Activated B cell treated with CpG ODN at 0.5 μM for 24 hours (primary cell): ENCODE data around the gene ELAC2. TPM values are rescaled to one million over a fixed set of nuclear protein-coding genes. Genes with fewer than 3 reads are reported as not detected.

ENCODE experiments used
- ATAC-seq: fragments of 200-7000 bp; cut with Tn5 transposase; one replicate; pipeline ENCODE4 v1.10.0; 2021; ENCODE audit warnings: low read depth, mild to moderate bottlenecking, moderate library complexity
- CTCF ChIA-PET: fragments of 350-600 bp; sonication (Branson Sonifier 250); formaldehyde crosslinking; loops from one replicate; lab custom pipeline; 2021; ENCODE audit warnings: antibody characterized with exemption; lab: Charles Lee
- POLR2A ChIA-PET: fragments of 350-600 bp; sonication (Branson Sonifier 250); formaldehyde crosslinking; loops from one replicate; lab custom pipeline; 2021; ENCODE audit warnings: antibody characterized with exemption; lab: Charles Lee
- DNase-seq: peaks from one replicate; pipeline ENCODE4 v3.0.0; 2022
- H3K27ac Mint-ChIP-seq: one replicate; pipeline ENCODE4 v1.8.0; 2020; ENCODE audit warnings: mixed read lengths
- H3K27me3 Mint-ChIP-seq: one replicate; pipeline ENCODE4 v1.8.0; 2021; ENCODE audit warnings: mixed read lengths
- H3K36me3 Mint-ChIP-seq: one replicate; pipeline ENCODE4 v1.8.0; 2021; ENCODE audit warnings: low read depth, mixed read lengths
- H3K4me1 Mint-ChIP-seq: one replicate; pipeline ENCODE4 v1.8.0; 2021; ENCODE audit warnings: mixed read lengths
- H3K4me3 Mint-ChIP-seq: one replicate; pipeline ENCODE4 v1.8.0; 2020; ENCODE audit warnings: mild to moderate bottlenecking, mixed read lengths
- H3K9me3 Mint-ChIP-seq: one replicate; pipeline ENCODE4 v1.8.0; 2020; ENCODE audit warnings: mixed read lengths
- CTCF ChIP-seq: fragments of 200-600 bp; IDR thresholded peaks from one replicate; pipeline ENCODE4 v1.8.0; 2022; ENCODE audit warnings: antibody characterized with exemption, mild to moderate bottlenecking
- intact Hi-C: fragments of 100-400 bp; cut with micrococcal nuclease; formaldehyde crosslinking; loops from one replicate; pipeline ENCODE4 v1.15.1; 2024
- total RNA-seq: library from RNA; stranded (reverse); gene quantifications from 2 replicates; pipeline ENCODE4 v1.2.3, GENCODE V29; 2022

ELAC2 gene
- total RNA-seq, 1 donor from 2014 or later: 90.6 TPM

- H3K27ac Mint-ChIP-seq: no peak overlapping the region
- H3K36me3 Mint-ChIP-seq: no peaks in the 10 kb centered on the region
- peaks cover 6% of the 10 kb centered on the region for H3K27me3 Mint-ChIP-seq
- ChIA-PET POLR2A (no interaction called here), CTCF (interaction anchor here (0.9 to 6.0 kb wide), 12 partner anchors 8 to 1010 kb away, joined by 3 to 107 read pairs (median 4); partner anchors contain the start of gene ELAC2)
- ATAC-seq (no peak), DNase-seq (no peak)
- TF ChIP-seq CTCF: no peak
- H3K9me3 Mint-ChIP-seq: no peaks in the 10 kb centered on the region
- intact Hi-C loops: loop anchor here (5.0 kb wide), 1 partner anchor 43 kb away; no protein-coding TSS in a partner anchor
- H3K4me3 Mint-ChIP-seq: no peak overlapping the region
- H3K4me1 Mint-ChIP-seq: peaks cover 3% of the 10 kb centered on the region
These were observed 12.2 kb upstream of the ELAC2 start for GRCh38 chr17:13030056-13030455.

- no peak for DNase-seq
- TF ChIP-seq CTCF: no peak
- CTCF ChIA-PET: interaction anchor here (0.9 to 6.0 kb wide), 11 partner anchors 9 to 1010 kb away, joined by 3 to 107 read pairs (median 3); partner anchors contain the start of gene ELAC2
- Mint-ChIP-seq H3K4me1 (peaks cover 9% of the 10 kb centered on the region), H3K4me3 (no peak overlapping the region), H3K36me3 (no peaks in the 10 kb centered on the region), H3K27me3 (peaks cover 6% of the 10 kb centered on the region), H3K27ac (no peak overlapping the region), H3K9me3 (no peaks in the 10 kb centered on the region)
- no peak for ATAC-seq
- POLR2A ChIA-PET: interaction anchor here (0.6 kb wide), 1 partner anchor 54 kb away, joined by 4 read pairs; no protein-coding TSS in a partner anchor
- intact Hi-C loops: no loop called here
These were observed 11.5 kb upstream of the ELAC2 start for GRCh38 chr17:13029340-13029739.

GRCh38 chr17:13027246-13027645 is 9.4 kb upstream of the ELAC2 start:
- ChIA-PET CTCF (interaction anchor here (1.4 kb wide), 1 partner anchor 9 kb away, joined by 3 read pairs; the partner anchor contains the start of gene ELAC2), POLR2A (no interaction called here)
- Mint-ChIP-seq H3K27me3 (peaks cover 9% of the 10 kb centered on the region), H3K4me3 (no peak overlapping the region), H3K36me3 (no peaks in the 10 kb centered on the region), H3K4me1 (peaks cover 10% of the 10 kb centered on the region), H3K27ac (no peak overlapping the region), H3K9me3 (no peaks in the 10 kb centered on the region)
- ATAC-seq (no peak), DNase-seq (no peak)
- no peak for TF ChIP-seq CTCF
- intact Hi-C loops: no loop called here

GRCh38 chr17:13025687-13026086 is 7.9 kb upstream of the ELAC2 start:
- H3K4me1 Mint-ChIP-seq: peaks cover 7% of the 10 kb centered on the region
- no peak for TF ChIP-seq CTCF
- POLR2A ChIA-PET: no interaction called here
- no peak overlapping the region for H3K4me3 Mint-ChIP-seq
- H3K27me3 Mint-ChIP-seq: peaks cover 11% of the 10 kb centered on the region
- no peaks in the 10 kb centered on the region for H3K36me3 Mint-ChIP-seq
- DNase-seq (no peak), ATAC-seq (no peak)
- CTCF ChIA-PET: no interaction called here
- H3K9me3 Mint-ChIP-seq: no peaks in the 10 kb centered on the region
- intact Hi-C loops: loop anchor here (2.0 kb wide), 1 partner anchor 1275 kb away; the partner anchor contains the start of gene HS3ST3B1
- H3K27ac Mint-ChIP-seq: no peak overlapping the region

GRCh38 chr17:13025258-13025627 is 7.4 kb upstream of the ELAC2 start:
- DNase-seq: no peak
- POLR2A ChIA-PET: no interaction called here
- no peak overlapping the region for H3K27ac Mint-ChIP-seq
- CTCF ChIA-PET: no interaction called here
- ATAC-seq: no peak
- TF ChIP-seq CTCF: no peak
- H3K27me3 Mint-ChIP-seq: peaks cover 11% of the 10 kb centered on the region
- no peaks in the 10 kb centered on the region for H3K9me3 Mint-ChIP-seq
- H3K4me1 Mint-ChIP-seq: peaks cover 7% of the 10 kb centered on the region
- H3K4me3 Mint-ChIP-seq: no peak overlapping the region
- H3K36me3 Mint-ChIP-seq: no peaks in the 10 kb centered on the region
- intact Hi-C loops: loop anchor here (2.0 kb wide), 1 partner anchor 1276 kb away; the partner anchor contains the start of gene HS3ST3B1
